B cell (primary cell): ENCODE measurements around the gene CSF2RB. TPM values are rescaled to one million over a fixed set of nuclear protein-coding genes. Genes with fewer than 3 reads are reported as not detected.
A peak's percentile ranks its signal among the peaks of the same experiment; 100 is the strongest.

Source experiments
- ATAC-seq: fragments of 200-7000 bp; cut with Tn5 transposase; one replicate; pipeline ENCODE4 v1.10.0; 2021; ENCODE audit warnings: low read depth, mild to moderate bottlenecking, moderate number of reproducible peaks, moderate library complexity
- CTCF ChIA-PET: fragments of 350-600 bp; sonication (Branson Sonifier 250); formaldehyde crosslinking; loops from one replicate; lab custom pipeline; 2021; ENCODE audit warnings: antibody characterized with exemption, inconsistent platforms; lab: Charles Lee
- POLR2A ChIA-PET: fragments of 350-600 bp; sonication (Branson Sonifier 250); formaldehyde crosslinking; loops from one replicate; lab custom pipeline; 2021; ENCODE audit warnings: antibody characterized with exemption; lab: Charles Lee
- DNase-seq: peaks from one replicate; pipeline ENCODE4 v3.0.0; 2013
- H2AFZ ChIP-seq: 2 replicates; pipeline ENCODE4 v1.6.1; 2012; ENCODE audit warnings: mild to moderate bottlenecking, low read depth, low read length; ENCODE audit not compliant: insufficient read depth, poor library complexity, severe bottlenecking
- H3K27ac ChIP-seq, 2 donors: 1 replicate in 1 of 2; 2 replicates in 1 of 2; pipeline ENCODE4 v1.5.1; 2012 to 2013; ENCODE audit warnings: low read length in 2 of 2, mild to moderate bottlenecking in 2 of 2, moderate library complexity in 1 of 2
- H3K27me3 ChIP-seq, 4 experiments: fragments of 200-600 bp in 1 of 4; sonication (generic) in 1 of 4; replicated peaks in 1 of 4; 1 replicate in 2 of 4; 2 replicates in 2 of 4; pipeline versions ENCODE4 v1.6.1 to v1.7.0; 2013 to 2016; ENCODE audit warnings: low read length in 3 of 4, mild to moderate bottlenecking in 2 of 4, mixed read lengths in 1 of 4, moderate library complexity in 1 of 4; ENCODE audit not compliant: insufficient read depth in 4 of 4, control insufficient read depth in 3 of 4; ENCODE audit errors: control extremely low read depth in 1 of 4
- H3K36me3 ChIP-seq, 2 experiments: replicated peaks in 1 of 2; 1 replicate in 1 of 2; 2 replicates in 1 of 2; pipeline versions ENCODE4 v1.6.1 to v1.7.1; 2013; ENCODE audit warnings: low read length in 1 of 2; ENCODE audit not compliant: insufficient read depth in 2 of 2, control insufficient read depth in 1 of 2; ENCODE audit errors: control extremely low read depth in 1 of 2, extremely low read depth in 1 of 2
- H3K4me1 ChIP-seq, 2 donors: fragments of 200-600 bp in 1 of 2; sonication (generic) in 1 of 2; 1 replicate in 1 of 2; 2 replicates in 1 of 2; pipeline versions ENCODE4 v1.5.1 to v1.6.1; 2013 to 2017; ENCODE audit warnings: low read length in 2 of 2; ENCODE audit not compliant: control insufficient read depth in 2 of 2, insufficient read depth in 2 of 2
- H3K4me2 ChIP-seq: replicated peaks from 2 replicates; pipeline ENCODE3; 2012; ENCODE audit warnings: mild to moderate bottlenecking, low read depth, low read length; ENCODE audit not compliant: poor library complexity, severe bottlenecking
- H3K4me3 ChIP-seq, 5 experiments: fragments of 200-600 bp in 1 of 5; sonication (generic) in 1 of 5; 1 replicate in 3 of 5; 2 replicates in 2 of 5; pipeline versions ENCODE4 v1.5.1 to v1.7.0; 2011 to 2016; ENCODE audit warnings: low read length in 4 of 5, mild to moderate bottlenecking in 4 of 5, low read depth in 2 of 5, control low read depth in 1 of 5, moderate library complexity in 1 of 5; ENCODE audit not compliant: insufficient read depth in 1 of 5; ENCODE audit errors: control extremely low read depth in 1 of 5, extremely low read depth in 1 of 5
- H3K79me2 ChIP-seq: fragments of 200-600 bp; sonication (generic); one replicate; pipeline ENCODE4 v1.6.0; 2016; ENCODE audit warnings: low read length; ENCODE audit not compliant: control insufficient read depth, insufficient read depth
- H3K9ac ChIP-seq: fragments of 200-600 bp; sonication (generic); 2 replicates; pipeline ENCODE4 v1.6.1; 2017; ENCODE audit warnings: mild to moderate bottlenecking, low read length, moderate library complexity
- H3K9me3 ChIP-seq, 3 donors: one replicate each; pipeline versions ENCODE4 v1.6.1 to v1.7.1; 2013; ENCODE audit warnings: low read length in 2 of 3; ENCODE audit not compliant: control insufficient read depth in 2 of 3, insufficient read depth in 1 of 3; ENCODE audit errors: control extremely low read depth in 1 of 3
- H4K20me1 ChIP-seq: 2 replicates; pipeline ENCODE4 v1.6.0; 2012; ENCODE audit warnings: mild to moderate bottlenecking, low read length; ENCODE audit not compliant: insufficient read depth, control insufficient read depth, poor library complexity, severe bottlenecking
- H3K27ac Mint-ChIP-seq: one replicate; pipeline ENCODE4 v1.8.0; 2021; ENCODE audit warnings: mixed read lengths
- H3K27me3 Mint-ChIP-seq: one replicate; pipeline ENCODE4 v1.8.0; 2021; ENCODE audit warnings: mixed read lengths
- H3K4me1 Mint-ChIP-seq: one replicate; pipeline ENCODE4 v1.8.0; 2021; ENCODE audit warnings: mixed read lengths
- H3K4me3 Mint-ChIP-seq: one replicate; pipeline ENCODE4 v1.8.0; 2021; ENCODE audit warnings: mixed read lengths
- H3K9me3 Mint-ChIP-seq: one replicate; pipeline ENCODE4 v1.8.0; 2022; ENCODE audit warnings: mixed read lengths; ENCODE audit not compliant: insufficient read depth
- CTCF ChIP-seq: fragments of 200-600 bp; IDR thresholded peaks from one replicate; pipeline ENCODE4 v1.8.0; 2022; ENCODE audit warnings: antibody characterized with exemption, mild to moderate bottlenecking
- EZH2 ChIP-seq: IDR thresholded peaks from 2 replicates; pipeline ENCODE4 v1.6.1; 2012; ENCODE audit warnings: borderline replicate concordance, low read depth, mild to moderate bottlenecking, moderate library complexity, low read length; ENCODE audit not compliant: insufficient read depth, poor library complexity, severe bottlenecking
- WGBS: methylation state at CpG from one replicate; pipeline ENCODE4 v1.1.5; 2013; ENCODE audit warnings: missing lambda C conversion rate; ENCODE audit not compliant: insufficient coverage; 5-methylcytosine and 5-hydroxymethylcytosine counted together
- intact Hi-C: fragments of 100-400 bp; cut with micrococcal nuclease; formaldehyde crosslinking; loops from one replicate; pipeline ENCODE4 v1.10.0; 2022
- polyA plus RNA-seq: library from polyadenylated mRNA; depleted of rRNA; stranded (reverse); fragments of >200 nt; gene quantifications from 2 replicates; pipeline ENCODE4 v1.2.3, GENCODE V29; 2012
- total RNA-seq, 2 donors: library from RNA; stranded (reverse); fragments of 120-200 nt in 1 of 2; gene quantifications; 1 replicate in 1 of 2; 2 replicates in 1 of 2; pipeline versions ENCODE4 v1.2.3 to v1.2.4, GENCODE V29; 2013 to 2022

CSF2RB gene
- total and polyA plus RNA-seq, 2 donors (not counting 1 experiment from before 2014, with no cell fraction given): 22.0 to 39.7 TPM

GRCh38 chr22:36985211-36985889, 71.9 kb downstream of the CSF2RB start:
- Histone ChIP-seq H3K4me2 (no peak overlapping the region), H3K4me3 (no peak overlapping the region), H3K79me2 (no peaks in the 10 kb centered on the region), H3K9me3 (peaks cover 13 to 15% (median 14%) of the 10 kb centered on the region in 3 donors), H3K27ac (no peak overlapping the region), H3K27me3 (peaks cover 0 to 42% (median 8%) of the 10 kb centered on the region in 4 experiments), H4K20me1 (no peaks in the 10 kb centered on the region), H3K4me1 (no peaks in the 10 kb centered on the region), H2AFZ (no peak overlapping the region), H3K9ac (no peak overlapping the region), H3K36me3 (no peaks in the 10 kb centered on the region)
- TF ChIP-seq EZH2 (no peak), CTCF (no peak)
- H3K27ac Mint-ChIP-seq: no peak overlapping the region
- CTCF ChIA-PET: no interaction called here
- 95% methylated on average over 6 of the region's 10 CpGs for WGBS
- POLR2A ChIA-PET: no interaction called here
- DNase-seq (no peak), ATAC-seq (no peak)
- H3K9me3 Mint-ChIP-seq: peaks cover 12% of the 10 kb centered on the region
- no peak overlapping the region for H3K4me3 Mint-ChIP-seq
- intact Hi-C loops: no loop called here
- peaks cover 46% of the 10 kb centered on the region for H3K27me3 Mint-ChIP-seq
- no peaks in the 10 kb centered on the region for H3K4me1 Mint-ChIP-seq

- peaks cover 13 to 17% (median 14%) of the 10 kb centered on the region in 3 donors for H3K9me3 ChIP-seq
- H3K36me3 ChIP-seq: no peaks in the 10 kb centered on the region
- H3K27me3 ChIP-seq: peaks cover 0 to 52% (median 12%) of the 10 kb centered on the region in 4 experiments
- TF ChIP-seq EZH2 (no peak), CTCF (peak; percentile 67)
- H4K20me1 ChIP-seq: no peaks in the 10 kb centered on the region
- no peak overlapping the region for H3K27ac Mint-ChIP-seq
- H3K4me2 ChIP-seq: no peak overlapping the region
- no peaks in the 10 kb centered on the region for H3K79me2 ChIP-seq
- no peak overlapping the region for H2AFZ ChIP-seq
- H3K27me3 Mint-ChIP-seq: peaks cover 55% of the 10 kb centered on the region
- no peak overlapping the region for H3K4me3 ChIP-seq
- no peaks in the 10 kb centered on the region for H3K4me1 Mint-ChIP-seq
- H3K9me3 Mint-ChIP-seq: peaks cover 12% of the 10 kb centered on the region
- no peaks in the 10 kb centered on the region for H3K4me1 ChIP-seq
- WGBS: 77% methylated on average over 3 of the region's 8 CpGs
- POLR2A ChIA-PET: no interaction called here
- no peak overlapping the region for H3K4me3 Mint-ChIP-seq
- no peak for DNase-seq
- H3K27ac ChIP-seq: no peak overlapping the region
- H3K9ac ChIP-seq: no peak overlapping the region
- intact Hi-C loops: no loop called here
- CTCF ChIA-PET: interaction anchor here (1.1 kb wide), 1 partner anchor 8 kb away, joined by 6 read pairs; no protein-coding TSS in a partner anchor
- ATAC-seq: no peak
Measured at GRCh38 chr22:36986242-36986821, 72.9 kb downstream of the CSF2RB start.
